HUES48 (cell line): ENCODE measurements around the gene FGD4.

Experiments used
- H3K27ac ChIP-seq: one replicate; pipeline ENCODE4 v1.7.0; 2013; ENCODE audit warnings: low read depth, low read length, inconsistent platforms
- H3K27me3 ChIP-seq: 2 replicates; pipeline ENCODE4 v1.6.1; 2013; ENCODE audit warnings: mild to moderate bottlenecking, low read length; ENCODE audit not compliant: control insufficient read depth, insufficient read depth
- H3K36me3 ChIP-seq: 2 replicates; pipeline ENCODE4 v1.6.1; 2013; ENCODE audit warnings: low read length; ENCODE audit not compliant: control insufficient read depth, insufficient read depth
- H3K4me1 ChIP-seq: 2 replicates; pipeline ENCODE4 v1.6.1; 2013; ENCODE audit warnings: mild to moderate bottlenecking, low read length; ENCODE audit not compliant: control insufficient read depth, insufficient read depth
- H3K4me3 ChIP-seq: 2 replicates; pipeline ENCODE4 v1.5.1; 2013; ENCODE audit warnings: mild to moderate bottlenecking, low read depth, low read length
- H3K9ac ChIP-seq: 2 replicates; pipeline ENCODE4 v1.6.1; 2013; ENCODE audit warnings: mild to moderate bottlenecking, low read depth, low read length, moderate library complexity
- H3K9me3 ChIP-seq: 2 replicates; pipeline ENCODE4 v1.6.1; 2013; ENCODE audit warnings: low read length; ENCODE audit not compliant: control insufficient read depth, insufficient read depth

FGD4 gene

GRCh38 chr12:32475724-32476123 lies 76.4 kb downstream of the FGD4 start:
- no peaks in the 10 kb centered on the region for H3K9me3 ChIP-seq
- no peaks in the 10 kb centered on the region for H3K27me3 ChIP-seq
- peaks cover 24% of the 10 kb centered on the region for H3K36me3 ChIP-seq
- no peak overlapping the region for H3K27ac ChIP-seq
- no peak overlapping the region for H3K9ac ChIP-seq
- 0 out of 2 replicates have a peak, but pooled peaks cover 8% of the 10 kb centered on the region for H3K4me1 ChIP-seq
- no peak overlapping the region for H3K4me3 ChIP-seq

GRCh38 chr12:32476446-32476845 lies 77.1 kb downstream of the FGD4 start:
- Histone ChIP-seq H3K36me3 (peaks cover 25% of the 10 kb centered on the region), H3K9ac (no peak overlapping the region), H3K27ac (no peak overlapping the region), H3K4me3 (no peak overlapping the region), H3K9me3 (no peaks in the 10 kb centered on the region), H3K4me1 (0 out of 2 replicates have a peak, but pooled peaks cover 8% of the 10 kb centered on the region), H3K27me3 (no peaks in the 10 kb centered on the region)

- Histone ChIP-seq H3K9me3 (no peaks in the 10 kb centered on the region), H3K36me3 (peaks cover 25% of the 10 kb centered on the region), H3K27me3 (no peaks in the 10 kb centered on the region), H3K9ac (no peak overlapping the region), H3K4me3 (no peak overlapping the region), H3K27ac (no peak overlapping the region), H3K4me1 (0 out of 2 replicates have a peak, but pooled peaks cover 8% of the 10 kb centered on the region)
Measured at GRCh38 chr12:32477714-32478113, 78.4 kb downstream of the FGD4 start.

- Histone ChIP-seq H3K27ac (no peak overlapping the region), H3K4me3 (no peak overlapping the region), H3K4me1 (0 out of 2 replicates have a peak, but pooled peaks cover 8% of the 10 kb centered on the region), H3K27me3 (no peaks in the 10 kb centered on the region), H3K9me3 (no peaks in the 10 kb centered on the region), H3K9ac (no peak overlapping the region), H3K36me3 (peaks cover 25% of the 10 kb centered on the region)
Measured at GRCh38 chr12:32478166-32478565, 78.8 kb downstream of the FGD4 start.

GRCh38 chr12:32478858-32479725 lies 79.7 kb downstream of the FGD4 start:
- H3K9me3 ChIP-seq = no peaks in the 10 kb centered on the region
- no peak overlapping the region for H3K9ac ChIP-seq
- H3K27me3 ChIP-seq = no peaks in the 10 kb centered on the region
- H3K4me3 ChIP-seq = no peak overlapping the region
- peaks cover 21% of the 10 kb centered on the region for H3K36me3 ChIP-seq
- H3K4me1 ChIP-seq = 0 out of 2 replicates have a peak, but pooled peaks cover 8% of the 10 kb centered on the region
- H3K27ac ChIP-seq = no peak overlapping the region

- Histone ChIP-seq H3K36me3 (peaks cover 16% of the 10 kb centered on the region), H3K9ac (no peak overlapping the region), H3K4me3 (no peak overlapping the region), H3K27ac (no peak overlapping the region), H3K4me1 (peaks cover 4% of the 10 kb centered on the region; the same call in 1 of the 2 replicates), H3K9me3 (no peaks in the 10 kb centered on the region), H3K27me3 (no peaks in the 10 kb centered on the region)
Measured at GRCh38 chr12:32482226-32482625, 82.9 kb downstream of the FGD4 start.

- no peak overlapping the region for H3K4me3 ChIP-seq
- H3K9ac ChIP-seq = no peak overlapping the region
- no peaks in the 10 kb centered on the region for H3K27me3 ChIP-seq
- H3K27ac ChIP-seq = no peak overlapping the region
- no peaks in the 10 kb centered on the region for H3K9me3 ChIP-seq
- peaks cover 4% of the 10 kb centered on the region; the same call in 1 of the 2 replicates for H3K4me1 ChIP-seq
- peaks cover 8% of the 10 kb centered on the region for H3K36me3 ChIP-seq
Measured at GRCh38 chr12:32483499-32483898, 84.1 kb downstream of the FGD4 start.

GRCh38 chr12:32483993-32484392 lies 84.6 kb downstream of the FGD4 start:
- H3K4me1 ChIP-seq = peaks cover 4% of the 10 kb centered on the region; the same call in 1 of the 2 replicates
- peaks cover 4% of the 10 kb centered on the region; the same call in 1 of the 2 replicates for H3K36me3 ChIP-seq
- no peak overlapping the region for H3K9ac ChIP-seq
- H3K9me3 ChIP-seq = no peaks in the 10 kb centered on the region
- H3K27ac ChIP-seq = no peak overlapping the region
- H3K4me3 ChIP-seq = no peak overlapping the region
- no peaks in the 10 kb centered on the region for H3K27me3 ChIP-seq

GRCh38 chr12:32486158-32486557 lies 86.8 kb downstream of the FGD4 start:
- Histone ChIP-seq H3K36me3 (peaks cover 3% of the 10 kb centered on the region; the same call in 1 of the 2 replicates), H3K4me1 (peaks cover 11% of the 10 kb centered on the region), H3K27ac (no peak overlapping the region), H3K9ac (no peak overlapping the region), H3K4me3 (no peak overlapping the region), H3K9me3 (no peaks in the 10 kb centered on the region), H3K27me3 (no peaks in the 10 kb centered on the region)

GRCh38 chr12:32488132-32488531 lies 88.8 kb downstream of the FGD4 start:
- Histone ChIP-seq H3K9ac (no peak overlapping the region), H3K27me3 (no peaks in the 10 kb centered on the region), H3K36me3 (no peaks in the 10 kb centered on the region; the same call in 1 of the 2 replicates), H3K4me3 (no peak overlapping the region), H3K27ac (no peak overlapping the region), H3K9me3 (no peaks in the 10 kb centered on the region), H3K4me1 (peaks cover 28% of the 10 kb centered on the region)

- no peak overlapping the region for H3K27ac ChIP-seq
- no peaks in the 10 kb centered on the region for H3K9me3 ChIP-seq
- no peak overlapping the region for H3K9ac ChIP-seq
- H3K27me3 ChIP-seq = no peaks in the 10 kb centered on the region
- peaks cover 31% of the 10 kb centered on the region for H3K4me1 ChIP-seq
- no peak overlapping the region for H3K4me3 ChIP-seq
- no peaks in the 10 kb centered on the region for H3K36me3 ChIP-seq
Measured at GRCh38 chr12:32489070-32489469, 89.7 kb downstream of the FGD4 start.
